ENCODE results near the gene OR2T34.
"Not testable (repeated sequence)": the region's sequence is repeated elsewhere in the genome, so short reads cannot be mapped to it uniquely, and the experiment has no call there.

The OR2T34 gene

DNA sequence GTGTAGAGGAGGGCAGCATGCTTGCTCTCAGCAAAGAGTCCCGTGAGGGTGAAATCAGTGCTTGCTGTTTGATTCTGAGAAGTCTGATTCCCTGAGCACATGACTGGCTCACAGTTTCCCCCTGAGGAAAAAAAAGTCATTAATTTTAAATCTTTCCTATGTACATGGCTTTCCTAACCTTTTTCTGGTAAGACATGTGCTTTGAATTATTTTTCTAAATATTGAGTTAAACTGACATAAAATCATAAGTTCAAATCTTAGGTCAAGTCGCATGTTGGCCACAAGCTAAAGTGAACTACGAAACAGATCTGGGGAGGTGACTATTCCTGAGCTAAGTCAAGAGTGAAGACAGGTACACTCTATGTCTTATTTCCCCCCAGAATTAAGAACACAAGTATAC, at the start of gene OR2T34:
Gene OR2T34 (minus strand): TSS at position 101 of the 400 bp plus-strand sequence. CDS start 0 bp downstream, at position 101.
- not testable (repeated sequence) for DNase-seq (ENCODE audit: low spot score)

DNA sequence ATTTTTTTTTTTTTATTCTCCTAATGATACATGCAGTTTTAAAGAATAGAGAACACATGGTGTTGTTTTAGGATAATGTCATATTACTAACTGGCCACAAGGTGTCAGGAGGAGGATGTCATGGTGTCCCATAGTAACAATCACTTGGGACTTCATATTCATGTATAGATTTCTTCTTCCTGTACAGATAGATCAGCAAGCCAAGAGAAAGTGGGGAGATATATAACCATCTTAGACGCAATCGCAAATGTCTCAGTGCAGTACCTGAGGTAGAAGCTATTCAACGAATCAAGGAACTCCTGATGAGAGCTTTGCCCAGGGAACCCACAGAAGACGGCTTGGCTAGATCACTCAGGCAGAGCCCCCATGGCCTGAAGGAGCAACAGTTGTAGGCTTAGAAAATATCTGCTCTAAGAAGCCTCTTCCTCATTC, 48.0 kb upstream of the OR2T34 start:
- DNase-seq (ENCODE audit: low spot score), result no peak

DNA sequence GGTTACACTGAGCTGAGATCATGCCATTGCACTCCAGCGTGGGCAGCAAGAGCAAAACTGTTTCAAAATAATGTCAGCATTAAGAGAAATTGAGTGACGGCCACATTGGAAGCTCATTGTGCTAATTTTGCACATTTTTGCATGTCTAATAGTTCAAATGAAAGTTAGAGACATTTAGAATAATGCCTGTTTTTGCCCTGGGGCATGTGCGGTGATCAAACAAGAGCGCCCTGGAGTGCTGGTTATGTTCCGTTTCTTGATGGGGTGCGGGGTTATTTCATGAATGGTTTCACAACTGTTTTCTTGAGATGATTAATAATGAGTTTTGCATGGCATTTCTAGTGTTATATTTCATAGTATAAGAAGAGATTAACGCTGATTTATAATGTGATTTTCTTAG, 47.2 kb upstream of the OR2T34 start:
- DNase-seq (ENCODE audit: low spot score), result no peak

- no peak for DNase-seq (ENCODE audit: low spot score)
Measured at GRCh38 chr1:248618878-248619277, 44.3 kb upstream of the OR2T34 start.

- DNase-seq (ENCODE audit: low spot score), result no peak
Measured at GRCh38 chr1:248618119-248618518, 43.6 kb upstream of the OR2T34 start.

DNA sequence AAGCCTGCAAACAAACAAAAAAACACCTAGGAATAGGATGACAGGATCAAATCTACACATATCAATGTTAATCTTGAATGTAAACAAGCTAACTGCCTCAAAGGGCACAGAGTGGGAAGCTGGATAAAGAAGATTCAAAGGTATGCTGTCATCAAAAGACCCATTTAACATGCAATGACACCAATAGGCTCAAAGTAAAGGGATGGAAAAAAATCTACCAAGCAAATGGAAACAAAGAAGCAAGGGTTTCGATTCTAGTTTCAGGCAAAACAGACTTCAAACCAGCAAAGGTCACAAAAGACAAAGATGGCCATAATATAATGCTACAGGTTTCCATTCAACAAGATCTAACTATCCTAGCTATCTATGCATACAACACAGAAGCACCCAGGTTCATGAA, 39.2 kb upstream of the OR2T34 start:
- no peak for DNase-seq (ENCODE audit: low spot score)

DNA sequence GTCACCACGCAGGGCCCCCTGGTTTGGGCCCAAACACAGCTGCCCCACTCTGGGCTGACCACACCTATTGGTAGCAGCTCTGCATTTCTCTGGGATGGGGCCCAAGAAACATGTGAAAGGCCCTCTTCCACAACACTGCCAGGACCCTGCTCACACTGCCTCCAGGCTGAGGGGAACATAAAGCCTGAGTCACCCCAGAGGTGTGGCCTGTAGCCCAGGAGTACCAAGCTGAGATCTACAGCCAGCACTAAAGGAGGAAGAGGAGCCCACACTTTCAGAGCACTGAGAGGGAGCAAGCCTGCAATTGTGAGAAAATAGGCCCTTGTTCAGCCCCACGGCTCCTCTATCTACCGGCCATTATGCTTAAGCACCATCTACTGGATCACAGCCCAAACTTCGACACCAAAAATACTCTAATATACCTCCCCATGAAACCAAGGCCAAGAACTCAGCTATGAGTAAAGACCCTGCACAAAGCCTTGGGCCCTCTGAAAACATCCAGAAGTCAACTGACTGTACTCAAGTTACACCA, 37.4 kb upstream of the OR2T34 start:
- DNase-seq (ENCODE audit: low spot score), result no peak

DNA sequence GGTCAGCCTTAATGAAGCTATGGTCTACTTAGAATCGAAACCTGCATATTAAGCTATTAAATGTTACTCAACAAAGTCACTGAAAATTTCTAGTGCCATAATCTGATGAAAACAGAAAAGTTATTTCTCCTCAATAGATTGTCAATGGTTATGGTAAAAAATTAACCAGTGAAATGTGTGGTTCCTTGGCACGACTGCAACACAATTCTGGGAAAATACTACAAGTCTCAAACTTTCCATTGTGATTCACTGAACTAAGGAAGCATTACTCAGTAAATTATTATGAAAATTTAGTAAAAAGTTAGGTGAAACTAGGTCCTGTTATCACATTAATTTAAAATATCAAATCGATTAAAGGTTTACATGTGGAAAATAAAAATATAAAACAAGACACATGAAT, 35.7 kb upstream of the OR2T34 start:
- DNase-seq (ENCODE audit: low spot score), result no peak

DNA sequence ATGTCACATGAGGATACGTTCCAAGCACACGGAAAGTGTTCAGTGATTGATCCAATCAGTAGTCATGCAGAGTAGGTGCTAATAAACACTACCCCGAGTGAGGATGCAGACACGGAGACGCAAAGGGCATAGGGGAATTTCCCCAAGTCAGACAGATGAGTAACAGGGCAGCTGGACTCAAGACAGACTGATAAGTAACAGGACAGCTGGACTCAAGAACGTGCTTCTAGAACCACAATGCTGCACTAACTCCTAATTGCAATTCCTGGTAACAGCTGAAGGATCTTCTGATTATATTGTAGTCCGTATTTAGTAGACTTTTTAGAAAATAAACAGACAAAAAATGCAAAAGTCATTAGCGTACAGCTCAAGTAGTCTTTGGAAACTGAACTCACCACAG, 24.8 kb upstream of the OR2T34 start:
- DNase-seq (ENCODE audit: low spot score), result no peak

DNA sequence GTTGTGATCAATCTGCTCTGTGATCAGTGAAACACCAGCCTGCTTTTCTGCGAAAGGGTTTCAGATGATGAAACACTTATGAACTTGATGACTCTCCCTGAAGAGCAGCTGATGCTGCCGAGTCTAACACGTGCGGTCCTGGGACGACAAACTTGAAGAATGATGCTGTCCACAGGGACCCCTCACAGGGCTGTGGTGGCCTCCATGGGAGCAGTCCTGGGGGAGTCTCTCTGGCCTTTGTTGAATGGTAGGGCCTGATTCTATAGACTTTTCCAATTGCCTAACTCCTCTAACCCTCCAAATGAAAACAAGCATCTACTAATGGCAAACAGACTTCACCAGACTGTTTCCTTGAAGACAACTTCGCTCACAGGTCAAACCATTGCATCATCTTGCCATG, 23.0 kb upstream of the OR2T34 start, which contains the start of gene OR2T10:
Gene OR2T10 (minus strand): TSS at position 112 of the 400 bp plus-strand sequence. CDS start 3,932 bp downstream, outside the sequence.
- DNase-seq (ENCODE audit: low spot score), result no peak

- no peak for DNase-seq (ENCODE audit: low spot score)
Measured at GRCh38 chr1:248596615-248597014, 22.1 kb upstream of the OR2T34 start.

GRCh38 chr1:248593226-248593625, 18.7 kb upstream of the OR2T34 start:
- no peak for DNase-seq (ENCODE audit: low spot score)

DNA sequence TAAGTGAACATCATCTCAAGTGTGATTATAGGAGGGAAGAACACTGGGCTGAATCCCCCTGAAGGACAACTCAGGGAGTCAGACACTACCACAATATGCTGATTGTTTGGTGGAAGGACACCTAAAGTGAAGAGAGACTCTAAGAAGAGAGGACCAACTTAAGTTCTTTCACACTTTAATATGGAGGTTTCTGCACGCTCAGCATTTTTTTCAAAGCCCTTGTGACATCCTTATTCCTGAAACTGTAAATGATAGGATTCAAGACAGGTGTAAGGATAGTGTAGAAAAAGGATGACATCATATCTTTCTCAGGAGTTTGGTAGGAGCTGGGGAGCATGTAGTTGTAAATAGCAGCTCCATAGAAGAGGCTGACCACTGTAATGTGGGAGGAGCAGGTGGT, 18.1 kb upstream of the OR2T34 start:
- no peak for DNase-seq (ENCODE audit: low spot score)

GRCh38 chr1:248590055-248590454, 15.5 kb upstream of the OR2T34 start:
- no peak for DNase-seq (ENCODE audit: low spot score)

GRCh38 chr1:248589334-248589733, 14.8 kb upstream of the OR2T34 start:
- no peak for DNase-seq (ENCODE audit: low spot score)

DNA sequence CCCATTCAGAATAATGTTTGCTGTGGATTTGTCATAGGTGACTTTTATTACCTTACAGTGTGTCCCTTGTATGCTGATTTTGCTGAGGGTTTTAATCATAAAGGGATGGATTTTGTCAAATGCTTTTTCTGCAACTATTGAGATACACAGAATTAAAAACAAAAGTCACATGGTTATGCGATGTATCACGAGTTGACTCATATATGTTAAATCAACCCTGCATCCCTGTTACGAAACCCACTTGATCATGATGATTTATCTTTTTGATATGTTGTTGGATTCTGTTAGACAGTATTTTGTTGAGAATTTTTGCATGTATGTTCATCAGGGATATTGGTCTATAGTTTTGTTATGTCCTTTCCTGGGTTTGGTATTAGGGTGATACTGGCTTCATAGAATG, 10.7 kb upstream of the OR2T34 start:
- DNase-seq (ENCODE audit: low spot score), result no peak

- no peak for DNase-seq (ENCODE audit: low spot score)
Measured at GRCh38 chr1:248576260-248576980, 1.9 kb upstream of the OR2T34 start.

GRCh38 chr1:248573856-248574255, 701 bp downstream of the OR2T34 start:
- not testable (repeated sequence) for DNase-seq (ENCODE audit: low spot score)

DNA sequence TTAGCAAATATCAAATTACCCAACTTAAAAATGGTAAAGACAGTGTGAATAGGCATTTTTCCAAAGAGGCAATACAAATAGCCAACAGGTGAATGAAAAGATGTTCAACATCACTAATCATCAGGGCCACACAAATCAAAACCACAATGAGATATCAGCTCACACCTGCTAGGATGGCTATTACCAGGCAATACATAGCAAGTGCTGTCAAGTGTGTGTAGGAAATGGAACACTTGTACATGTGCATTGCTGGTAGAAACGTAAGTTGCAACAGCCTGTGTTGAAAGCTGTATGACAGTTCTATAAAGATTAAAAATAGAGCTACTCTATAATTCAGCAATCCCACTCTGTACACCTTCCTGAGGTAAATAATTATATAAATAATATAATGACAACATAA, 2.5 kb downstream of the OR2T34 start:
- not testable (repeated sequence) for DNase-seq (ENCODE audit: low spot score)

- not testable (repeated sequence) for DNase-seq (ENCODE audit: low spot score)
Measured at GRCh38 chr1:248570811-248571210, 3.7 kb downstream of the OR2T34 start.

DNA sequence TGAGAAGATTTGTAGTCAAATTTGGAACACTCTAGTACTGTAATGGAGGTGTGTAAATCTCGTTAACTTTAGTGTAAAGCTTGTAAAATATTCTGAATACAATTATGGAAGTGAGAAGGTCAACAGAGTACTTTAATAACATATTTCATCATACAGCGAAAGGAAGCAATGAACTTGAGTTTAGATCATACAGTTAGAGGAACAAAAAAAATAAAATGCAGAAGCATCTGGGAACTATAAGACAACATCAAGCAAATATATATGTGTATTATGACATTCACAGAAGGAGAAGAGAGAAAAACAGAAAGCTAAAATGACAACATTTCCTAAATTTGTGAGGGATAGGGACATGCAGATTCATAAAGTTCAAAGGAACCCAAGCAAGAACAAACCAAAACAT, 5.5 kb downstream of the OR2T34 start:
- not testable (repeated sequence) for DNase-seq (ENCODE audit: low spot score)

DNA sequence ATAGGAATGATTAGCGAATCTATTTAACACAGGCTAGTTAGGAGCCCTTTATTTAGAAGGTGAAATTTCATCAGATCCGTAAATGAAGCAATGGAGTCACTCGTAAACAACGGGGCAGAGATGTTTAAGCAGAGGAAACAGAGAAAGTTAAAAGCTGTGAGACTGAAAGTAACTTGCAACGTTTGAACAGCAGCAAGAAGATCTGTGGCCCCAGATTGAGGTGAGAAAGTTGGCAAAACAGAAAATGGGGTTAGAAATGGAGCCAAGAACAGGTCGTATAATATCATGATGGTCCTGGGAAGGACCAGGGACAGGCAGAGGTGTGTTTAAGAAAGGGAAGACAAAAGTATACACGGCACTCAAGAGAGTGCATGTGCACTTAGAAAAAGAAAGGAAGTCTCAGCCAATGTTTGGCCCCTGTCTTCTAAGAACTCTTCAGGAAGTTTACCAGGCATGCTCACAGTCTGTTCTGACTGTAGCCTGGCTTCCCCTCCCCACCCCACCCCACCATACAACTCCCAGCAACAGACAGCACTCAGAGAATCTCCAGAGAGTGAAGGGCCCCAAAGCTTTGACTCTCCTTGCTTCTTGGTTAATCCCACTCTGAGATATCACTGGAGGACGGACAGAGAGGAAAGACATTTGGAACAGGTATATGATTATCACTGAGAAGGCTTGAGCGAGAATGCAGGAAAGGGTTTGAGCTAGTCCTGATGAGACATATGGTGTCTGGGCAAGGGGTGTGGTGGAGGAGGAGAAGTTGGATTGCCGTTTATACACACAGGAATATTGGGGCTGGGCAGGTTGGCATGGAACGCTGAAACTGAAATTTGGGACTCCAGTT, 8.8 kb downstream of the OR2T34 start:
- DNase-seq (ENCODE audit: low spot score), result not testable (repeated sequence)

GRCh38 chr1:248562672-248563071, 11.9 kb downstream of the OR2T34 start, which contains the start of gene OR2T29:
Gene OR2T29, minus strand, starts transcription at chr1:248562772. Its CDS starts 3,281 bp downstream, at chr1:248559491.
- not testable (repeated sequence) for DNase-seq (ENCODE audit: low spot score)
